Left ventricle myocardium inferior (tissue), 1 donor: Measurements from ENCODE around the gene PDS5A. TPM values are rescaled to one million over a fixed set of nuclear protein-coding genes. Genes with fewer than 3 reads are reported as not detected.

Experiments
- DNase-seq: peaks from one replicate; pipeline ENCODE4 v3.0.0-alpha.2; 2020
- H3K27ac ChIP-seq: fragments of 200-600 bp; replicated peaks from 2 replicates; pipeline ENCODE4 v1.8.0; 2021
- H3K27me3 ChIP-seq: fragments of 200-600 bp; 2 replicates; pipeline ENCODE4 v1.8.0; 2021; ENCODE audit warnings: low read depth
- H3K36me3 ChIP-seq: fragments of 200-600 bp; 2 replicates; pipeline ENCODE4 v1.8.0; 2021
- H3K4me1 ChIP-seq: fragments of 200-600 bp; 2 replicates; pipeline ENCODE4 v1.8.0; 2021
- H3K4me3 ChIP-seq: fragments of 200-600 bp; 2 replicates; pipeline ENCODE4 v1.8.0; 2021; ENCODE audit warnings: mild to moderate bottlenecking, moderate library complexity
- H3K9me3 ChIP-seq: fragments of 200-600 bp; replicated peaks from 2 replicates; pipeline ENCODE4 v1.8.0; 2021
- CTCF ChIP-seq: fragments of 200-600 bp; IDR thresholded peaks from 2 replicates; pipeline ENCODE4 v1.8.0; 2021; ENCODE audit warnings: antibody characterized with exemption, mild to moderate bottlenecking, borderline replicate concordance
- intact Hi-C: fragments of 100-400 bp; cut with micrococcal nuclease; formaldehyde crosslinking; loops from one replicate; pipeline ENCODE4 v1.11.0; 2022
- total RNA-seq: library from RNA; stranded (reverse); fragmentation: NEBNext Ultra II Directional; extraction: Animal tissue kit (Norgen Biotek cat#: 25700); gene quantifications from one replicate; pipeline ENCODE4 v1.2.1, GENCODE V29; 2021
- donor health status: DM: no; HTN: yes; CAD: no; lungs with severe emphysema.

The PDS5A gene
- total RNA-seq, 1 donor from 2014 or later, result 29.3 TPM

- H3K4me3 ChIP-seq, result no peak overlapping the region
- no peak overlapping the region for H3K27ac ChIP-seq
- H3K27me3 ChIP-seq, result no peaks in the 10 kb centered on the region
- H3K9me3 ChIP-seq, result no peaks in the 10 kb centered on the region
- no peak for TF ChIP-seq CTCF
- intact Hi-C loops, result no loop called here
- peaks cover 35% of the 10 kb centered on the region for H3K4me1 ChIP-seq
- no peak for DNase-seq
- H3K36me3 ChIP-seq, result no peaks in the 10 kb centered on the region
Observed at GRCh38 chr4:39933671-39934590, 43.8 kb downstream of the PDS5A start.

- DNase-seq, result no peak
- H3K9me3 ChIP-seq, result no peaks in the 10 kb centered on the region
- intact Hi-C loops, result no loop called here
- no peak overlapping the region for H3K27ac ChIP-seq
- H3K36me3 ChIP-seq, result peaks cover 1% of the 10 kb centered on the region
- peaks cover 42% of the 10 kb centered on the region for H3K4me1 ChIP-seq
- H3K4me3 ChIP-seq, result no peak overlapping the region
- TF ChIP-seq CTCF, result no peak
- no peaks in the 10 kb centered on the region for H3K27me3 ChIP-seq
Observed at GRCh38 chr4:39932776-39933402, 44.8 kb downstream of the PDS5A start.

- no peak for TF ChIP-seq CTCF
- no peak for DNase-seq
- no peaks in the 10 kb centered on the region for H3K9me3 ChIP-seq
- no peaks in the 10 kb centered on the region for H3K27me3 ChIP-seq
- peaks cover 14% of the 10 kb centered on the region for H3K36me3 ChIP-seq
- H3K4me1 ChIP-seq, result peaks cover 31% of the 10 kb centered on the region
- H3K4me3 ChIP-seq, result no peak overlapping the region
- intact Hi-C loops, result no loop called here
- no peak overlapping the region for H3K27ac ChIP-seq
Observed at GRCh38 chr4:39931441-39931901, 46.2 kb downstream of the PDS5A start.

- TF ChIP-seq CTCF, result no peak
- H3K9me3 ChIP-seq, result no peaks in the 10 kb centered on the region
- intact Hi-C loops, result no loop called here
Observed at GRCh38 chr4:39928538-39928937, 49.2 kb downstream of the PDS5A start.

GRCh38 chr4:39924014-39924413 is 53.7 kb downstream of the PDS5A start:
- Histone ChIP-seq H3K9me3 (no peaks in the 10 kb centered on the region), H3K36me3 (peaks cover 42% of the 10 kb centered on the region), H3K27ac (no peak overlapping the region), H3K4me1 (peaks cover 8% of the 10 kb centered on the region), H3K4me3 (no peak overlapping the region), H3K27me3 (no peaks in the 10 kb centered on the region)
- DNase-seq, result no peak
- intact Hi-C loops, result no loop called here
- no peak for TF ChIP-seq CTCF

More at GRCh38 chr4:39928538-39928937, 49.2 kb downstream of the PDS5A start:
- peaks cover 18% of the 10 kb centered on the region for H3K4me1 ChIP-seq
- no peak overlapping the region for H3K27ac ChIP-seq
- peaks cover 31% of the 10 kb centered on the region for H3K36me3 ChIP-seq
- no peaks in the 10 kb centered on the region for H3K27me3 ChIP-seq
- DNase-seq, result peak; percentile 24
- H3K4me3 ChIP-seq, result no peak overlapping the region
